HG03064 (cell line): ENCODE measurements around the gene INTS2.

Experiments used
- ATAC-seq: cut with Tn5 transposase; IDR thresholded peaks from one replicate; pipeline ENCODE4 v1.9.1; 2021; ENCODE audit warnings: low read depth; ENCODE audit not compliant: unreplicated experiment

INTS2 gene

GRCh38 chr17:61856035-61856434 is 71.7 kb downstream of the INTS2 start:
- ATAC-seq: no peak

GRCh38 chr17:61852857-61853256 is 74.9 kb downstream of the INTS2 start:
- no peak for ATAC-seq

- ATAC-seq: no peak
Observed at GRCh38 chr17:61849674-61850073, 78.1 kb downstream of the INTS2 start.

DNA sequence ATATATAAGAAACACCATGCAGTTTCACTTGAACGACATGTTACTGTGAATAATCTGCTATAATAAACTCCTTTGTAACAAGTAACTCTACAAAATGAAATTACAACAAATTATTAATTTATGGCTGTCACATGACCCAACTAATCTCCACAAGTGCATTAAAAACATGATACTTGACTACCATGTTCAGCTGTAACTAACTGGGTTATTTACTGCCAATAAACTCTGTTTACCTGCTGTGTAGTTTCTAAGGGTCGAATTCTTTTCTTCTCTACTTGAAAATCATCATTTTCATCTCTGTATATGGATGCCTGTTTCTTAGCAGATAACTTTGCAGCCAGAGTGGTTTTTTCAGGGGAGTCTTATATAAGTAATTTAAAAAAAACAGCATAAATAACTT is 78.9 kb downstream of the INTS2 start:
- no peak for ATAC-seq

DNA sequence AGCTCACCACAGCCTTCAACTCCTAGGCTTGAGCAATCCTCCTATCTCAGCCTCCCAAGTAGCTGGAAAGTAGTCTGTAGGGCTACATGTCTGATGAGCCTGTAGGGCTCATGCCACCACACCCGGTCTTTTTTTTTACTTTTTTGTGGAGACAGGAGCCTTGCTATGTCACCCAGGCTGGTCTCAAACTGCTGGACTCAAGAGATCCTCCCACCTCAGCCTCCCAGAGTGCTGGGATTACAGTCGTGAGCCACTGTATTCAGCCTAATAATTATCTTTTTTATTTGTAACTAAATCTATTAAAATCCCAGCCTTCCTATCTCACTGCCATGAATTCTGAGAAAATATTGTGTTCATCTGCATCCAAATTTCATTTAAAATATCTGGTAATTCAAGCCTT is 79.5 kb downstream of the INTS2 start:
- no peak for ATAC-seq

DNA sequence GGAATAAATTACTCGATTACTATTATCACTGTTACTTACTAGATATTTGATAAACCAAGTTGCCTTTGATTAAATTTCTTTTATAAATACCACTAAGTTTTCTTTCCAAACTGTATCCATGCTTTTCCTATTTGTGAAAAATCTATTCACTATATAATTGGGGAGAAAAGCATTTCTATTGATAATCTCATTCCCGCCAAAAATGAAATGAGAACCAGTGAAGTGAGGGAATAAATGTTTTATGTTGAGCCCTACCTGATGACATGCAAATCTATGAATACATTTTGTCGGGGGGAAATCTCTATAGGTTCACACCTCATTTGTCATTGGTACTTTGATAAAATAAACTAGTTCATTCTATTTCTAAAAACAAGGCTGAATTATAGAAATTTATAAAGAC is 80.1 kb downstream of the INTS2 start:
- ATAC-seq: no peak

- ATAC-seq: no peak
Observed at GRCh38 chr17:61846761-61847375, 80.9 kb downstream of the INTS2 start.

DNA sequence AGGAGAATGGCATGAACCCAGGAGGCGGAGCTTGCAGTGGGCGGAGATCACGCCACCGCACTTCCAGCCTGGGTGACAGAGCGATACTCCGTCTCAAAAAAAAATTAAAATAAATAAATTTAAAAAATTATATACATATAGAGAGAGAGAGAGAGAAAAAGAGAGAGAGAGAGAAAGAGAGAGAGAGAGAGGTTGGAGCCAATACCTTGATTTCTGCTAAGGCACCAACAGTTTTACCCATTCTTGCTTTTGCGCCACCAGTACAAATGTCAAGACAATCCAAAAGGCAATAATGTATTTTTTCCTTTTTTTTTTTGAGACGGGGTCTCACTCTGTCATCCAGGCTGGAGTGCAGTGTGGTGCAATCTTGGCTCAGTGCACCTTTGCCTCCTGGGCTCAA is 81.7 kb downstream of the INTS2 start:
- no peak for ATAC-seq

- no peak for ATAC-seq
Observed at GRCh38 chr17:61843435-61843834, 84.3 kb downstream of the INTS2 start.

GRCh38 chr17:61842899-61843298 is 84.9 kb downstream of the INTS2 start:
- ATAC-seq: no peak

- ATAC-seq: no peak
Observed at GRCh38 chr17:61839300-61839786, 88.4 kb downstream of the INTS2 start.

- no peak for ATAC-seq
Observed at GRCh38 chr17:61837175-61838051, 90.4 kb downstream of the INTS2 start.

DNA sequence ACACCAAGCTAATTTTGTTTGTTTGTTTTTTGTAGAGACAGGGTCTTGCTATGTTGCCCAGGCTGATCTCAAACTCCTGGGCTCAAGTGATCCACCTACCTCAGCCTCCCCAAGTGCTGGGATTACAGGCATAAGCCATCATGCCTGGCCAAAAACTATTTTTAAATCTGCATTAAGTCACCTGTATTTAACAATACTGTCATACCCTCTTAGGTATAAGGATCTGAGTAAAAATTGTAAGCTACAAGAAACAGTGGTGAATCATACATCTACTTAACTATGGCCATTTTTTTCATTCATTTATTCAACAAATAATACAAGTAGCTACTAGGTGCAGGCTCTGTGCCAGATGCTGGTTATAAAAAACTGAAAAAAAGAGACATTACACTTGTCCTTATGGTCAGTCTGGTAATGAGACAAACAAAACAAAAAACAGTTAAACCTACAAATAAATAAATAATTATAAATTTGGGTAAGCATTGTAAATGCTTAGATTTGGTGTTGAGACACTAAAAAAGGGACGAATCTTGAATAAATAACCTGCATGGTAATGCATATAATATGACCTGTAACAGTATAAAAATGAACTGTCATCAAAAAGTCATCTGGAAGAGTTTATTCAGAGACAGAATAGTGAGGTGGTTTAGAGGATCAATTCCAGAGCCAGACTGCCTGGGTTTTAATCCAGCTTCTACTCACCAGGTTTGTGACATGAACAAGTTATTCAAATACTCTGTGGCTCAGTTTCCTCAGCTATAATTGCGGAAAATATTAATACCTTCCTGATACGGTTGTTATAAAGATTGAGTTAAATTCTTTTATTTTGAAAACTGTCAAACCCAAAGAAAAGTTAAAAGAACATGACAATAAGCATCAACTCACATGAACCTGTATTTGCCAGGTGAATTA is 91.3 kb downstream of the INTS2 start:
- no peak for ATAC-seq

DNA sequence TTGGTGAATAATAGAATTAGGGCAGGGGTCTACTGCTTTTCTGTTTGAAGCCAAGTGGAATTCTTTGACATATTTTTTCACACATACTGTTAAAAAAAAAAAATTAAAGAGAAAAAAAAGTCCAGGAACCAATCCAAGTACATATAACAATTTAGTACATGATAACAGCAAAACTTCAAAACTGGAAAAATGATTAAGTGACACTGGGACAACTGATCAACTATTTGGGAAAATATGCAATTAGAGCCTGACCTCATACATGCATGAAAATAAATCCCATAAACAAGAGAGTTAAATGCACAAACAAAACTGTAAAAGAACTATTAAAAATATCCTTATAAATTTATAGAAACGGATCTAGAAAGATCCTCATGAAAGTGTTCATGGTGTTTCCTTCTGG is 92.2 kb downstream of the INTS2 start:
- ATAC-seq: no peak

DNA sequence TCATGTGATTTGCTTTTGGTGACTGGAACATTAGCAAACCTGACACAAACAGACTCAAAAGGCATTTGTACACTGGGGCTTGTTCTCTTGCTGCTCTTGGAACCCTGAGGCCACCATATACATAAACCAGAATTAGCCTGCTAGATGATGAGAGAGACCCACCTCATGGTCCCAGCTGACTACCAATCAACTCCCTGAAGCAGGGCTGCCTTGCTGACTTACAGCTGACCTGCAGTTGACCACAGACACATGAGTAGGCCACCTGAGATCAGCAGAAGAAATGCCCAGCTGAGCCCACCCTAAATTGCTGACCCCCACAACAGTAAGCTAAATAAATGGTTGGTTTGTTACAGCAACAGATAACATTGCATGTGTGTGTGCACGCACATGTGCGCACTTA is 93.2 kb downstream of the INTS2 start:
- ATAC-seq: no peak

DNA sequence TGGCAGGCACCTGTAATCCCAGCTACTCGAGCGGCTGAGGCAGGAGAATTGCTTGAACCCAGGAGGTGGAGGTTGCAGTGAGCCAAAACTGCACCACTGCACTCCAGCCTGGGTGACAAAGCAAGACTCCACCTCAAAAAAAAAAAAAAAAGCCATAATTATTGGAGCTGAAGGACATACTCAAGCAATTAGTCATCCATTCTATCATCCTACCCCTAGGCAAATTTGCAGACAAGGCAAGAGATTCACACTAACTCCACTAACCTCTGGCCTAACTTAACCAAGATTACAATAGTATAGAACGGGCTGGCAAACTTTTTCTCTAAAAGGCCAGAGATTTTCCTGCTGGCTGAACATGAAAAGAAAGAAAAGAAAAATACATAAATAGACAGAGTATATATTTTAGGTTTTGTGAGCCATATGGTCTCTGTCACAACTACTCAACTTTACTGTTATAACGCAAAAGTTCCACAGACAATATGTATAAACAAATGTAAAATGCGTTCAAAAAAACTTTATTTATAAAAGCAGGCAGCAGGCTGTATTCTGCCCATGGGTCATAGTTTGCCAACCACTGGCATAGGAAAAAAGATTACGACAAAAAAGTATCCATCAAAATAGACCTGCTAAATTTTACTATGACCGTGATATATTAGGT is 94.1 kb downstream of the INTS2 start:
- ATAC-seq: no peak

DNA sequence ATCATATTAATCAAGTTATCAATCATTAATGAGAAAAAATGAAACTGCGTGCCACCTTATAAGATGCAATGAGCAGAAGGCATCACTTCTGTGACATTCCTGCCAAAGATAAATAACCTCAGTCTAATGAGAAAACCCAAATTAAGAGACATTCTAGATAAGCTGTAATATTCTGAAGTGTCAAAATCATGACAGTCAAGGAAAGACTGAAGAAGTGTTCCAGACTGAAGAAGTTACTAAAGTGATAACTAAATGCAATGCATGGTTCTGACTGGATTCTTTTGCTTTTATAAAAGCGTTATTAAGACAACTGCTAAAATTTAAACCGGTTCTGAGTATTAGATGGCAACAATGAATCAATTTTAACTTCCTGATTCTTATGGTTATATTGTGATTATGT is 95.3 kb downstream of the INTS2 start:
- ATAC-seq: no peak

DNA sequence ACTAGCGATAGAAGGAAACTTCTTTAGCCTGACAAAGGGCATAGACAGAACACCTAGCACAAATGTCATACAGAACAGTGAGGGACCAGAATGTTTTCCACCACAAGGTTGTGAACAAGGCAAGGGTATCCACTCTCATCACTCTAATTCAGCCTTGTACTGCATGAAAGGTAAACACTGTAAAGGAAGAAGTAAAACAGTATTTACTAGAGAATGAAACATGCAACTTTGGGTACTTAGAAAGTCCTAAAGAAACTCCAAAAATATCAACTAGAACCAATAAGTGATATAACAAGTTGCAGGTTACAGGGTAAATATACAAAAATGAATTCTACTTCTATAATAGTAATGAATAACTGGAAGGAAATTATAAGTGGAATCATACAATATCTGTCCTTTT is 96.7 kb downstream of the INTS2 start:
- ATAC-seq: no peak

- ATAC-seq: no peak
Observed at GRCh38 chr17:61828694-61829093, 99.1 kb downstream of the INTS2 start.

DNA sequence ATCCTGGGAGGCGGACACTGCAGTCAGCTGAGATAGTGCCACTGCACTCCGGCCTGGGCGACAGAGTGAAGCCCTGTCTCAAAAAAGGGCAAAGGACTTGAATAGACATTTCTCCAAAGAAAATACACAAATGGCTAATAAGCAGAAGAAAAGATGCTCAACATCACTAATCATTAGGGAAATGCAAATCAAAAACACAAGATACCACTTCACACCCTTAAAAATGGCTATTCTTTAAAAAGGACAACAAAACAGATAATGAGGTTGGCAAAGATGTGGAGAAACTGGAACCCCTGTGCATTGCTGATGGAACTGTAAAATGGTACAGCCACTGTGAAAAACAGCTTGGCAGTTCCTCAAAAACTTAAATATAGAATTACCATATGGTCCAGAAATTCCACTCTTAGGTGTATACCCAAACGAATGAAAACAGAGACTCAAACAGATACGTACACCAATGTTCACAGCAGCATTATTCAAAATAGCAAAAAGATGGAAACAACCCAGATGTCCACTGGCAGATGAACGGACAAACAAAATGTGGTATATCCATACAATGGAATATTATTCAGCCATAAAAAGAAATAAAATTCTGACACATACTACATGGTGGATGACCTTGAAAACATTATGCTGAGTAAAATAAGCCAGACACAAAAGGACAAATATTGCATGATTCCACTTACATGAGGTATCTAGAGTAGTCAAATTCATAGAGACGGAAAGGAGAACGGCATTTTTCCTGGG is 100.0 kb downstream of the INTS2 start:
- no peak for ATAC-seq
